ENCODE measurements around the gene CTNNA3. TPM values are rescaled to one million over a fixed set of nuclear protein-coding genes. Genes with fewer than 3 reads are reported as not detected.

CTNNA3 gene
- total RNA-seq, 1 donor from 2014 or later: 0.46 TPM

DNA sequence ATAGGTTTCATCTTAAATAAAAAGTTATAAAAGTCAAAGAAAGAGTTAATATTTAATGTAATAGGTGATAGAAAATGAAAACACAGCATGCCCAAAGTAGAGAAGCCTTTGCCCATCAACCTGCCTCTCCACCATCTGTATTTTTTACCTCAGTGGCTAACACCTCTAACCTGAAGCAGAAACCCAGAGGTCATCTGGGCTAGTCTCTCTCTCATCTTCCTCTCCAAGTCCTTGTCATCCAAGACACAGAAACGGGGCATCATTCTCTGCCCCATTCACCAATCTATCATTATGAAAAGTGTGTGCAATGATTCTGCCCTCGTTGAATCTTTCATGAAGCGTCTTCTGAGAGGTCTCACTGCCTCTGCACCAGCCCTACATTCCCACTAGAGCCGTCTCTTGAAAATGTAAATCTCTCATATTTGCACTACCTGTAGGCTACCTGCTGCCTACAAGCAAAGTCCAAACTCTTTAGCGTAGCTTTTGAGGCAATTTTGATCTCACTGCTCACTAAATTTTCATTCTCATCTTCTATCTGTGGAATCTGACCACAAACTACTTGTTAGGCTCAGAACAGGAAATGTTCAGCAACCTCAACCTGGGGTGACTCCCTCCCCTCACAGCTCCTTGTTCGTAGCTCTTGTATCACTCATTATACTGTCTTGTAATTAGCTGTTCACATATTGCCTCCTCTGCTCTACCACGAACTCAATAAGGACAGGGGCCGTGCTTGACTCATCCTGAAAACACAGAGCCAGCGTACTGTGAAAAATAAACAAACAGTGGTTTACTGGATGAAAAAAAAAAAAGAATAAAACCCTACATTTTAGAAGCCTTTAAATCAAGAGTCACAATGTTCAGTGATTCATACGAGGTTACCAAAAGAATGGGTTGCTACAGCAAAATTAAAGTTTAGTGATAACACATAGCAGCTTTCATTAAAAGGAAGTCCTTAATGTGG is 83.1 kb downstream of the CTNNA3 start:
- TF ChIP-seq, protein P1, sequence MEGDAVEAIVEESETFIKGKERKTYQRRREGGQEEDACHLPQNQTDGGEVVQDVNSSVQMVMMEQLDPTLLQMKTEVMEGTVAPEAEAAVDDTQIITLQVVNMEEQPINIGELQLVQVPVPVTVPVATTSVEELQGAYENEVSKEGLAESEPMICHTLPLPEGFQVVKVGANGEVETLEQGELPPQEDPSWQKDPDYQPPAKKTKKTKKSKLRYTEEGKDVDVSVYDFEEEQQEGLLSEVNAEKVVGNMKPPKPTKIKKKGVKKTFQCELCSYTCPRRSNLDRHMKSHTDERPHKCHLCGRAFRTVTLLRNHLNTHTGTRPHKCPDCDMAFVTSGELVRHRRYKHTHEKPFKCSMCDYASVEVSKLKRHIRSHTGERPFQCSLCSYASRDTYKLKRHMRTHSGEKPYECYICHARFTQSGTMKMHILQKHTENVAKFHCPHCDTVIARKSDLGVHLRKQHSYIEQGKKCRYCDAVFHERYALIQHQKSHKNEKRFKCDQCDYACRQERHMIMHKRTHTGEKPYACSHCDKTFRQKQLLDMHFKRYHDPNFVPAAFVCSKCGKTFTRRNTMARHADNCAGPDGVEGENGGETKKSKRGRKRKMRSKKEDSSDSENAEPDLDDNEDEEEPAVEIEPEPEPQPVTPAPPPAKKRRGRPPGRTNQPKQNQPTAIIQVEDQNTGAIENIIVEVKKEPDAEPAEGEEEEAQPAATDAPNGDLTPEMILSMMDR (conservative IDR thresholded peaks at IDR 0.05; ENCODE audit: low read depth, low read length): no peak
- H3K4me3 ChIP-seq (ENCODE audit: low read depth, low read length): no peak overlapping the region
- peak; percentile 7 for DNase-seq (ENCODE audit: low read depth)

DNA sequence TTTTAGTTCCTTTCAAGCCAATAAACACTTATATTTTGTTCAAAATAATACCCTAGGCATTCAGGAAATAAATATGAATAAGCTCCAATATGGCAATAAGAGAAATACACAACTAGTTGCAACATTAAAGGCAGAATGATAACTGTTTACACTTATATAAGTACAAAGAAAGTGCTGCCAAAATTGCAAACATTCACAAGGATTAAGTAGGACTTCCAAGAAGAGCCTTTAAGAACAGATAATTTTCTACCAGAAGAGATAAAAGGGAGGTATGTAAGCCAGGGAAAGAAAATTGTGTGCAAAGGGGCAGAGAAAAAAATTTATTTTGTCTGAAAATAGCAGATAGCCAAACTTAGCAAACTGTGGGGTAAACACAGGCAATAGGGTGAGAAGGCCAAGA is 83.8 kb downstream of the CTNNA3 start:
- H3K4me3 ChIP-seq (ENCODE audit: low read depth, low read length): no peak overlapping the region
- no peak for DNase-seq (ENCODE audit: low read depth)
- TF ChIP-seq, protein P1 (conservative IDR thresholded peaks at IDR 0.05; ENCODE audit: low read depth, low read length): no peak

DNA sequence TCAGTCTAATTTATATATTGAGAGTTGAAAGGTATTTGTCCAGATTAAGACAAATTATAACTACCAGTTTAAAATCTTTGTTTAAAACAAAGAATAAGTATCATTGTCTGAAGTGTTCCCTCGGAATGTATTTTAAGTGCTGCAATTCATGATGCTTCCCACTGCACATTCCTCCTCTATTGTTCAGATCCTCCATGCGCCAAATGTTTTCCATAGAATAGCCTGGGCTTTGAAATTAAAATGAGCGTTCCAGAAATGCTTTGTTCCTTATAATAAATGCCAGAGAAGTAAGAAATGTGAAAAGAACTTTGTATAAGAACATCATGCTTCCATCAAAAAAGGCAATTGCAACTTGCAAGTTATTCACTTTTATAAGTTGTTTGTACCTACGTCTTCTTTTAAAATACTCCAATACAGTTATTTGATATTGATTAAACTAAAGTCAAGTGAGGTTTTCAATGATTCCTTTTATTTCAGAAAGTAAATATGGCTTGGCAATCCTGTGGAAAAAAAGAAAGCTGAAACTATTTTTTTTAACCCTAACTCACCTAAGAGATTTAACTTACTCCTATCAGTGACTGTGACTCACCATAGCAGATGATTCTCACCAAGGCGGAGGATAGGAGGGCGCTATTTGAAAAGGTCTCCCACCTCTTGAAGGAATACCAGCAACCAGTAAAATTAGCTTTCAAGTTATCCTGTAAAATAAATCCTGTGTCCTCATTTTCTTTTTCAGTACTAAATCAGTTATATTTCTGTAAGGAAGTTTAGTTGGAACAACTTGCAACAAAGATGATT is 85.8 kb downstream of the CTNNA3 start:
- TF ChIP-seq, protein P1 (conservative IDR thresholded peaks at IDR 0.05; ENCODE audit: low read depth, low read length): no peak
- DNase-seq (ENCODE audit: low read depth): no peak
- H3K4me3 ChIP-seq (ENCODE audit: low read depth, low read length): no peak overlapping the region

DNA sequence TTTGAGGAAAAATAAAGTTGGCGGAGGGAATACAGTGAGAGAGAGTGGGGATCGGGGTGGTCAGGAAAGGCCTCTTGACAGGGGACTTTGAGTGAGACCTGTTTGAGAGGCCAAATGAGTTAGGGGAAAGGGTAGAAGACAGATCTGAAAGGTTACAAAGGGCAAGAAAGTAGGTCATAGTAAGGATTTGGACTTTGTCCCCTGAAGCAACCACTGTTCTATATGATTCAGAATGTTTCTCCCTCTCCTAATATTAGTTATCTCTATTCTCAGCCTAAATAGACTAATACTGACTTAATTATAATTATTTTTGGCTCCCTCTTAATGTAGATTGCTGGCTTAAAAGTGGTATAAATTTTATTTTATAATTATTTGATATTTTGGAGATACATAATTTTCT is 88.0 kb downstream of the CTNNA3 start:
- no peak for DNase-seq (ENCODE audit: low read depth)
- no peak overlapping the region for H3K4me3 ChIP-seq (ENCODE audit: low read depth, low read length)
- TF ChIP-seq, protein P1 (conservative IDR thresholded peaks at IDR 0.05; ENCODE audit: low read depth, low read length): no peak

DNA sequence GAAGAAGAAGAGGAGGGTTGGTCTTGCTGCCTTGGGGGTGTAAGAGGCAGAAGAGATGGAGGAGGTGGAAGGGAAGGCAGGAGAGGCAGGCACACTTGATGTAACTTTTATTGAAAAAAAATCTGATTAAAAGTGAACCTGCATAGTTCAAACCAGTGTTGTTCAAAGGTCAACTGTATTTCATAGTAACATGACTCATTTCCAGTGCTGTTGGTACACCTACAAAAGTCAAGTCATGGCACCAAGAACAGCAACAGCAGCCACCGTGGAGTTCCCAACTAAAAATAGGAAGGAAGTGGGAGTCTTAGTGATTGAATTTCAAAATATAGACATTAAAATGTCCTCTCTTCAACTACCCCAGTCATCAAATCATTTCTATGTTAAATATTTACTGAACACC is 88.5 kb downstream of the CTNNA3 start:
- TF ChIP-seq, protein P1 (conservative IDR thresholded peaks at IDR 0.05; ENCODE audit: low read depth, low read length): no peak
- peak; percentile 43 for DNase-seq (ENCODE audit: low read depth)
- no peak overlapping the region for H3K4me3 ChIP-seq (ENCODE audit: low read depth, low read length)

DNA sequence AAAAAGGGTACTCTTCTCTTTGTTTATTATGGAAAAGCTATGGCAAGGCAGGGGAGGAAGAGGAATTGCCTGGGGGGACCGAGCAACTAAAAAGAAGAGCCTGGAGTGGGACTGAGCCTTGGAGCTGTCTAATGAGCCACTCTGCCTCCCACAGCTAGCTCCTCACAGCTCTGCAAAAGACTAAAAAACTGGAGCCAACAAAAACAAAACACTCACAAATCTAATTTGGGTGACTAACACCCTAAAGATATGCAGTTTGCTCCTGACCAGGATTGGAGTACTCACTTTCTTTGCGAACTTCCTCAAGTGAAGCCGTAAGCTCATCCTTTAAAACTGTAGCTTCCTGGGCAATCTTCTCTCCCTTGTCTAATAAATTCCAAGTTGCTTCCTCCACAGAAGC is 89.4 kb downstream of the CTNNA3 start:
- DNase-seq (ENCODE audit: low read depth): peak; percentile 65
- TF ChIP-seq, protein P1 (conservative IDR thresholded peaks at IDR 0.05; ENCODE audit: low read depth, low read length): no peak
- no peak overlapping the region for H3K4me3 ChIP-seq (ENCODE audit: low read depth, low read length)
